Natural killer cell (primary cell): ENCODE data around the gene ITSN2. TPM values are rescaled to one million over a fixed set of nuclear protein-coding genes. Genes with fewer than 3 reads are reported as not detected.

Experiments
- ATAC-seq, 3 donors: fragments of 150-1000 bp in 2 of 3; fragments of 200-7000 bp in 1 of 3; cut with Tn5 transposase; 1 replicate in 1 of 3; 2 replicates in 2 of 3; pipeline ENCODE4 v1.10.0; 2021; ENCODE audit warnings: mild to moderate bottlenecking in 2 of 3, moderate library complexity in 2 of 3
- DNase-seq, 2 donors: peaks; one replicate each; pipeline versions ENCODE4 v3.0.0 to v3.0.0-alpha.2; 2013 to 2021; ENCODE audit warnings: mixed read lengths in 1 of 2
- H3K27ac ChIP-seq: one replicate; pipeline ENCODE4 v1.5.1; 2013; ENCODE audit warnings: mild to moderate bottlenecking, low read length
- H3K27me3 ChIP-seq: one replicate; pipeline ENCODE4 v1.6.1; 2013; ENCODE audit warnings: low read length; ENCODE audit not compliant: control insufficient read depth, insufficient read depth
- H3K36me3 ChIP-seq: one replicate; pipeline ENCODE4 v1.6.1; 2013; ENCODE audit warnings: low read length; ENCODE audit not compliant: control insufficient read depth, insufficient read depth
- H3K4me1 ChIP-seq: one replicate; pipeline ENCODE4 v1.6.1; 2013; ENCODE audit warnings: low read length; ENCODE audit not compliant: control insufficient read depth, insufficient read depth
- H3K4me3 ChIP-seq: one replicate; pipeline ENCODE4 v1.5.1; 2013; ENCODE audit warnings: low read length
- H3K9me3 ChIP-seq: one replicate; pipeline ENCODE4 v1.6.1; 2013; ENCODE audit warnings: low read length; ENCODE audit not compliant: control insufficient read depth, insufficient read depth
- H3K27ac Mint-ChIP-seq, 2 donors: one replicate each; pipeline ENCODE4 v1.8.0; 2022; ENCODE audit warnings: mild to moderate bottlenecking in 2 of 2, mixed read lengths in 2 of 2, moderate library complexity in 1 of 2
- H3K27me3 Mint-ChIP-seq, 2 donors: one replicate each; pipeline ENCODE4 v1.8.0; 2022; ENCODE audit warnings: low read depth in 2 of 2, mixed read lengths in 2 of 2
- H3K36me3 Mint-ChIP-seq: one replicate; pipeline ENCODE4 v1.8.0; 2022; ENCODE audit warnings: mixed read lengths
- H3K4me1 Mint-ChIP-seq, 2 donors: one replicate each; pipeline ENCODE4 v1.8.0; 2022; ENCODE audit warnings: mixed read lengths in 2 of 2
- H3K4me3 Mint-ChIP-seq: one replicate; pipeline ENCODE4 v1.8.0; 2022; ENCODE audit warnings: mild to moderate bottlenecking, moderate library complexity, mixed read lengths
- H3K9me3 Mint-ChIP-seq, 2 donors: one replicate each; pipeline ENCODE4 v1.8.0; 2022; ENCODE audit warnings: mixed read lengths in 2 of 2
- CTCF ChIP-seq: fragments of 200-600 bp; IDR thresholded peaks from one replicate; pipeline ENCODE4 v1.8.0; 2022; ENCODE audit warnings: antibody characterized with exemption
- WGBS: methylation state at CpG from one replicate; pipeline ENCODE4 v1.1.7; 2013; ENCODE audit warnings: missing lambda C conversion rate; ENCODE audit not compliant: insufficient coverage; 5-methylcytosine and 5-hydroxymethylcytosine counted together
- intact Hi-C: fragments of 100-400 bp; cut with micrococcal nuclease; formaldehyde crosslinking; loops from one replicate; pipeline ENCODE4 v1.14.2; 2022
- total RNA-seq, 4 donors: library from RNA; stranded (reverse); fragments of 120-200 nt in 1 of 4; gene quantifications; one replicate each; pipeline versions ENCODE4 v1.2.3 to v1.2.4, GENCODE V29; 2013 to 2022

ITSN2 gene
- total RNA-seq, 3 donors from 2014 or later (not counting 1 experiment from before 2014, with no cell fraction given) = 101 to 118 (median 115) TPM

- Mint-ChIP-seq H3K27ac (no peak overlapping the region), H3K27me3 (peaks cover 19 to 24% of the 10 kb centered on the region in 2 donors), H3K4me3 (no peak overlapping the region), H3K36me3 (no peaks in the 10 kb centered on the region), H3K9me3 (no peaks in the 10 kb centered on the region), H3K4me1 (no peaks in the 10 kb centered on the region)
- TF ChIP-seq CTCF = no peak
- Histone ChIP-seq H3K27ac (no peak overlapping the region), H3K4me3 (no peak overlapping the region), H3K4me1 (no peaks in the 10 kb centered on the region), H3K9me3 (no peaks in the 10 kb centered on the region), H3K27me3 (no peaks in the 10 kb centered on the region), H3K36me3 (no peaks in the 10 kb centered on the region)
- DNase-seq (no peak), ATAC-seq (no peak)
- 100% methylated on average over 6 of the region's 6 CpGs for WGBS
- intact Hi-C loops = no loop called here
These were observed 43.5 kb upstream of the ITSN2 start for GRCh38 chr2:24403832-24404212.

- 83% methylated on average over 13 of the region's 22 CpGs for WGBS
- ATAC-seq (no peak), DNase-seq (no peak)
- Histone ChIP-seq H3K27me3 (no peaks in the 10 kb centered on the region), H3K9me3 (no peaks in the 10 kb centered on the region), H3K4me1 (no peaks in the 10 kb centered on the region), H3K36me3 (no peaks in the 10 kb centered on the region), H3K4me3 (no peak overlapping the region), H3K27ac (no peak overlapping the region)
- H3K27me3 Mint-ChIP-seq = peaks cover 19 to 24% of the 10 kb centered on the region in 2 donors
- intact Hi-C loops = no loop called here
- H3K4me3 Mint-ChIP-seq = no peak overlapping the region
- no peak for TF ChIP-seq CTCF
- H3K4me1 Mint-ChIP-seq = no peaks in the 10 kb centered on the region
- no peaks in the 10 kb centered on the region for H3K9me3 Mint-ChIP-seq
- H3K27ac Mint-ChIP-seq = no peak overlapping the region
- no peaks in the 10 kb centered on the region for H3K36me3 Mint-ChIP-seq
These were observed 43.0 kb upstream of the ITSN2 start for GRCh38 chr2:24403168-24403831.

GRCh38 chr2:24402242-24403097 is 42.1 kb upstream of the ITSN2 start:
- H3K27ac Mint-ChIP-seq = no peak overlapping the region

More at GRCh38 chr2:24402242-24403097, 42.1 kb upstream of the ITSN2 start:
- H3K9me3 ChIP-seq = no peaks in the 10 kb centered on the region
- H3K4me3 ChIP-seq = no peak overlapping the region
- 58% methylated on average over 38 of the region's 38 CpGs for WGBS
- no peak for DNase-seq
- no peaks in the 10 kb centered on the region for H3K36me3 ChIP-seq
- Mint-ChIP-seq H3K4me3 (no peak overlapping the region), H3K9me3 (no peaks in the 10 kb centered on the region), H3K4me1 (no peaks in the 10 kb centered on the region), H3K36me3 (no peaks in the 10 kb centered on the region), H3K27me3 (peaks cover 19 to 22% of the 10 kb centered on the region in 2 donors)
- no peak overlapping the region for H3K27ac ChIP-seq
- intact Hi-C loops = no loop called here
- no peak for TF ChIP-seq CTCF
- H3K4me1 ChIP-seq = no peaks in the 10 kb centered on the region
- ATAC-seq = no peak
- no peaks in the 10 kb centered on the region for H3K27me3 ChIP-seq
